HCEC 1CT (cell line): ENCODE measurements around the gene L3MBTL4.
"Not testable (repeated sequence)": the region's sequence is repeated elsewhere in the genome, so short reads cannot be mapped to it uniquely, and the experiment has no call there.

ENCODE experiments used
- DNase-seq: peaks from one replicate; pipeline ENCODE4 v3.0.0-alpha.2; 2017

L3MBTL4 gene

DNA sequence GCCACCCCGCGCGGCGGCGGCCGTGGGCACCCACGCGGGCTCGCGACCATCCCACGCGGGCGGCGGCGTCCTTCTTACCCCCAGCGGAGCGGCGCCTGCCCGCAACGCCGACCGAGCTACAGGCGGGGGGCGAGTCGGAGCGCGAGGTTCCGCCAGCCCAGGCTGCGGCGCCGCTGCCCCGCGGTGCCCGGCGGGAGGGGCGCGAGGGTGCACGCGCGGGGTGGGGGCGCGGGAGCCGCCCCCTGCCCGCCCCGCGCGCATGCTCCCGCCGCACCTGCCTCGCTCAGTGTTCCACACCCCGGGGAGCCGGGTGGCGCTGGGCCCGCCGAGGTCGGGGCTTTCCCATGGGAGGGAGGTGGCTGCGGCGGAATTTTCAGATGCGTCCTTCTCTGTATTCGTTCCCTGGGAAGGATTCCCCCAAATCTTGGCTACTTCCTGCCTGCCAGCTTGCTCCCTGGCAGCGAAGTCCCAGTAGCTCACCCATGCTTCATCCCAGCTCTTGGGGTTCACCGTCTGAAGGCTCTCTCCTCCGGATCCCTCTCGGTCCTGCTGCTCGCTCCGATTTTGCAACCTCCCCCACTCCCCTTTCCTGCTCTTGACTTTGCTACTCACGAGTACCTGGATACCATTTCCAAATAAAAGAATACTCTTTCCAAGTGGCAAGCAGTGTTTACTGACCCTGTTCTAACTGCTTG, at the start of gene L3MBTL4:
Gene L3MBTL4 (minus strand): TSS at position 189 of the 695 bp plus-strand sequence. CDS start 103,286 bp downstream, outside the sequence.
- DNase-seq, result no peak

DNA sequence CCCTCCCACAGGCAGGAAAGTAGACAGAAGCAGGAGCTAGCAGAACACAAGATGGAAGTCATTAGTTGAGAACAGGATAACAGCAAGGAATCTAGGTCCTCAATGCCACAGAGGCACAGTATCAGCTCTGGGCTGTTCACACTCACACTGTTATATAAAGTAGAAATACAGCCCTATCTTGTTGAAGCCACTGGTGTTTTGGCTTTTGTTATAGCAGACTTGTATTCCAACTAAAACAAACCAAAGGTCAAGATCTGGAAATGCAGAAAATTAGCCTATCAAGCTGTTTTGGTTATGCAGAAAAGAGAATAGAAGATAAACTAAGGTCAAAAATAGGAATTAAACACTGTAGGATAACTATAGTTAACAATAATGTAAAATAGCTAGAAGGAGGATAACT, 37.5 kb upstream of the L3MBTL4 start:
- DNase-seq, result no peak

- no peak for DNase-seq
Measured at GRCh38 chr18:6449213-6449612, 34.5 kb upstream of the L3MBTL4 start.

- no peak for DNase-seq
Measured at GRCh38 chr18:6444466-6445228, 29.9 kb upstream of the L3MBTL4 start.

- no peak for DNase-seq
Measured at GRCh38 chr18:6441200-6441599, 26.5 kb upstream of the L3MBTL4 start.

GRCh38 chr18:6437937-6438818, 23.5 kb upstream of the L3MBTL4 start:
- DNase-seq, result no peak

- DNase-seq, result no peak
Measured at GRCh38 chr18:6435731-6436130, 21.0 kb upstream of the L3MBTL4 start.

DNA sequence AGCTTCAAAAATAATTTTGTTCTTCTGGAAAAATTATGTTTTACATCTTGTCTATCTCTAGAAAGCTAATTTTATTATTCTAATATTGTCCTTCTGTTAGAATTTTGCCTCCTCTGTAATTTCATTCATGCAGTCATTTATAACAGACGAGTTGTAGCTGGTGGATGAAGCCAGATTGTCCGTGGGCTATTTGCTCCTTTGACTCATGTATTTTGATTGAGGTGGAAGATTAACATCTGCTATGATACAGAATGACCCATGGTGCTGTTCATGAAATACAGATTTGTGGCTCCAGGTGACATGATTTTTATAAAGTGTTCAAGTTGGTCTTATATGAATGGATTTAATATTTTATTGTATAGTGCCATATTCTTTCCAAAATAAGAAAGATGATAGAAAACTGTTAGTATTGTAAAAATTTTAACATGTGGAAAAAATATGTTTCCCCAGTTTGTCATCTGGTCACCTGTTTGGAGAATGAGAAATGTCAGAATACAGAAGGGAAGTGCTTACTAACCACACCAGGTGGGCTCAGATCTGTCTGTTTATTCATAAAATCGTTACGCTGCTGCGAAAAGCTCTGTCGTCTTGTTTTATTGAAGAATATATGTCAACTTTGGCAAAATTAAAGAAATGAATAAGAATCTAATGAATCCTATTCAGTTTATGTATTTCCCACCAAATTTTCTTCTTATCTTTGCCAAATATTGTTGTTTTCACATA, 20.4 kb upstream of the L3MBTL4 start:
- DNase-seq, result no peak

DNA sequence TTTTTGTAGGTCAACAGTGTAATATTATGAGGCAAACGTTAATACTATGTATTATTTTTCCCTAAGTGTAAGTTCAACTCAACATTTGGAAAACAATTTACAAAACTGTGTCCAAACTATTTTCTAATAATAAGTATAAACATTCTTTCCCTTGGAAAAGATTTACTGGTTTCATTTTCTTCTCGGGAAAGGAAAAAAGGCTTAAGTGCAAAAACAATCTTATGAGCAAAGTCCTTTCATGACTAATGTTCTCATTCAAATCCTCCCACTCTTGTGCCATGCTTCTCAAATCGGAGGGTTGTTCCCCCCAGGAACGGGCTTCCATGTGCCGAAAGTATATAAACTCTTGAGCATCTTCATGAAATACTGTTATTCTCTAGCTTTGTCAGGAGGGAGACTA, 19.8 kb upstream of the L3MBTL4 start:
- DNase-seq, result no peak

DNA sequence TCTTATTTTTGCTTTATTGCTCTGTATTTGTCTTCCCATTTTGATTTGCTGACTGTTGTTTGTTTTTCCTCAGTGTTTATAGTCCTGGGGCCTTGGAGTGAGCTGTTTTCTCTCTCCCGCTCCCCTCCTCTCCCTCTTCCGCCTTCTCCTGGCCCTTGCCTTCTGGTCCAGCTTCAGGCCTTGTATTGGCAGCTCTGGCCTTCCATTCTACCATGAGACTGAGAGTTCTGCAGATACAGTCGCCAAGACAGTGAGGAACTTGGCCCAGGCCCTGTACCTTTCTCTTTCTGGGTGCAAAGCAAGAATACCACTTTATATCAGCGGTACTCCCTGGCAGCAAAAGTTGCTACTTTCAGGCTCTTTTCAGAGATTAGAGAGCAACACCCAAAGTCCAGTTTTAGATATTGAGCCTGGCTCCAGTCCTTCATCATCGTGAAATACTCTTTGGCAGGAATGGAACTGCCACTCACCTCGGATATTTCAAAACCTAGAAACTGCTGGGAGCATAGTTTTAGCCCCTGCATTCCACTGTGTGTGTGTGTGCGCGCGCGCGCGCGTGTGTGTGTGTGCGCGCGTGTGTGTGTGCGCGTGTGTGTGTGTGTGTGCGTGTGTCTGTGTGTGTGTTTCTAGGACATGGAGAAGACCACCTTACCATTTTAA, 17.1 kb upstream of the L3MBTL4 start:
- DNase-seq, result no peak

DNA sequence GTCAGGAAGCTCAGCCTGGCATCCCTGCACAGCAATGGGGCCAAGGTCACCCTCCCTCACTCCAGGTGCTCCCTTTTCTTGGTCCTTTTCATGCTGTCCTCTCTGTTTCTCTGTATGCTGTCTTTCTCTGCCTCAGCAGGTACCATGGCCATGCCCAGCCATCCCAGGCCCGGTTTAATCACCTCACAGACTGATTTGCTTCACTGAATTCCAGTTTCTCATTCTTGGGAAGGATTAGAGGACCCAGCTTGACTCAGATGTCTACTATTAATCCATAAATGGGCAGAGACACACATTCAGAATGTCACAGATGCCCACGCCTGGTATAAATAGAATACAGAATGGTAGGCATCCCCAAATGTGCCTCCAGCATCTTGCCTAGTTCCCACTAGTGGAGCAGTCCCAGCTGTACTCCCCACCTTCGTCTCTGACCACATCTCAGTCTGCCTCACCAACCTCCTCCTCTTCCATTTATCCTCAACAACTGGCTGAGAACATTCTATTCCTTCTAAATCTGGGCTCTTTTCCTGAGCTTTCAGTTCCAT, 14.2 kb upstream of the L3MBTL4 start:
- DNase-seq, result no peak

DNA sequence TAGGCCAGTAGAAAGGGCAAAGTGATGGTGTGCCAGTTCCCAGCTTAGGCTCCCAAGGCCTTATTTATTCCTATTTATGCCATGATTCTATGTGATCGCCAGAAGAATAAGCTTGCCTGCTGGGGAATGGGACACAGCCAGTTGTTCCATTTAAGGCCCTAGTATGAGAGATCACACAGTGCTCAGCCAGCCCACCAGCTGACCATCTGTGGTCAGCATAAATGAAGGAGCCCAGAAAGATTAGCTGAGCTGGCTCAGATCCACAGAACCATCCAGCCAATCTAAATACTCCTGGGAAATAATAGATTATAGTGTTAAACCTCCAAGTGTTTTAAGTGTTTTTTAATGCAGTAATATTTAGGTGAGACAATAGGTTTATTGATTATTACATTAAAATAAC, 12.6 kb upstream of the L3MBTL4 start:
- DNase-seq, result no peak

GRCh38 chr18:6423289-6423688, 8.6 kb upstream of the L3MBTL4 start:
- no peak for DNase-seq

GRCh38 chr18:6414118-6414722, 491 bp downstream of the L3MBTL4 start:
- no peak for DNase-seq

DNA sequence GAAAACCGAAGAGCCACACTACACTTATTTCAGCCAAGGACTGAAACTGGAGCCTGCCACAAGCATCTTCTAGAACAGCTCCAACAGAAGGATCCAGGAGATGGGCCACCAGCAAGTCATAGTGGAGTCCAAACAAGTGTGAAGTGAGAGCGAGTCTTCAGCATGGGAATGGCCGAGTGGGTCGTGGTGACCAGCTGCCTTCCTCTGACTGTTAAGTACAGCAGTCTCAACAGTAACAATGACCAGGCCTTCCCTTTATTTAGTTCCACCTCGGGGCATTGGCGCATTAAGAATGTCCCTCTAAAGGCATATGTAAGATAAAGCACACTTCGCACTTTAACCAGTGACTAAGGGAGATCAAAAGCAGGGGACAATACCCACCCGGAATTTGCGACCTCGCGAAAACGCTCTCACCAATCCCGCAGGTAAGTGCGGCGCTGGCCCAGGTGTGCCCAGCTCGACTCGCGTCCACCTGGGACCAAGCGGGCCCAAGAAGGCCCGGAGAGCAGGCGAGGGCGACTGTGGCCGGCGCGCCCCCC, 1.1 kb downstream of the L3MBTL4 start:
- no peak for DNase-seq

DNA sequence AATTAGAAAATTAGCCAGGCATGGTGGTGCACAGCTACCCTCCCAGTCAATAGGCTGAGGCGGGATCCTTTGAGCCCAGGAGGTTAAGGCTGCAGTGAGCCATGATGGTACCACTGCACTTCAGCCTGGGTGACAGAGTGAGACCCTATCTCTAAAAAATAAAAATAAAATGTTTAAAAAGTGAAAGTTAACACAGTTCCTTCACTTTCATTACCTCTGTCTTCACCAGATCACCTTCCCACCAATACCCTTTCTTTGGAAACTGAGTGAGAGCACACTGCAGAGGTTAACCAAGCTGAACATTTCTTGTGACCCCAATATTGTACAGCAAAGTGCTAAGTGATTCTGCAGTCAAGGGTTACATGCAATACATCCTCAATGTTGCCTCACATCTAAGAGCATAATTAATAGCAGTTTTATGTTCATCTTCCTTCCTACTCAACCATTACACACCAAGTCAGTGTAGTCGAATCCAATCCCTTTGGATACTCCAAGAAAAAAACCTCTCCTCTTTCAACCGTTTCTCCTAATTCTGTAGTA, 1.7 kb downstream of the L3MBTL4 start:
- no peak for DNase-seq

DNA sequence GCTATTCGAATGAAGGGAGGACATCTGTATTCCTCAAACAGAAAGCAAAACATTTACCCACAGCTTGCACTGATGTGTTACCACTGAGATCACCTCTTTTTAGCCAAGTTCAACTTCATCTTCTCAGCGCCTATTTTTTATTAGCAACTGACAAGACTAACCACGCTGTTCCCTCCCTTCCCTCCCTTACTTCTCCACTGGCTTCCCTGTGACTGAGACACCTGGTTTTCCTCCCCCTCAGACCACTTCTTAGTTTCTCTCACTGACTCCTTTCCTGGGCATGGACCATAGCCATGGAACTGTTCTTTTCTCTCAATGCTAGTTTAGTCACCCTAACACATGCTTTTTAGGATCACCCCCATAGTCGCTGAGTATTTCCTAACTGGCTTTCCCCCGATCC, 3.3 kb downstream of the L3MBTL4 start:
- DNase-seq, result no peak

GRCh38 chr18:6409933-6410332, 4.8 kb downstream of the L3MBTL4 start:
- no peak for DNase-seq

GRCh38 chr18:6408543-6408942, 6.2 kb downstream of the L3MBTL4 start:
- not testable (repeated sequence) for DNase-seq

DNA sequence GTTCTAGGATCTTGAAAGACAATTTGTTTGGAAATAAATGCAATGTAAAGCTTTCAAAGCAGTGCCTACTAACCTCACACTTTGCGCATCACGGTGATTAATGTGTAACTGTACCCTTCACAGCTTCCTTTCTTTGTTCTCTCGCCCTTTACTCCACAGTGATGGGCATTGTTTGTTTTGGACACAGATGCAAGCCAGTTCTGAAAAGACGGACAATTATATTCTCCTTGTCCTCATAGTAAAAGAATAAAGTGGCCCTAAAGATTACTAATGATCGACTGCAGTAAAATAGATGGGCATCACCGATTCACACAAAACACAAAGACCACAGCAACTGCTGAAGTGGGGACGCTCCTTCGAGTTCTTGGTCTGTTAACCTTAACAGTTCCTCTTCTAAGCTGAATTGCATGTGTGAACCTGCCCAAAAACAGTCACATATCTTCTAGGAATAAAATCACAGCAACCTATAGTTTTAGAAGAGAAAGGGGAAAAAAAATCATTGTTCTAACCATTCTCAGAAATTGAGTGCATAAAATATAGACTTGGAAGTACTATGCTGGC, 7.7 kb downstream of the L3MBTL4 start:
- DNase-seq, result no peak
